ENCODE data around the gene OCA2. TPM values are rescaled to one million over a fixed set of nuclear protein-coding genes. Genes with fewer than 3 reads are reported as not detected.

Gene OCA2
- total and polyA plus RNA-seq, 2 of the 4 experiments (the other 2 are of a cell fraction) = under 0.01 to 0.03 TPM

DNA sequence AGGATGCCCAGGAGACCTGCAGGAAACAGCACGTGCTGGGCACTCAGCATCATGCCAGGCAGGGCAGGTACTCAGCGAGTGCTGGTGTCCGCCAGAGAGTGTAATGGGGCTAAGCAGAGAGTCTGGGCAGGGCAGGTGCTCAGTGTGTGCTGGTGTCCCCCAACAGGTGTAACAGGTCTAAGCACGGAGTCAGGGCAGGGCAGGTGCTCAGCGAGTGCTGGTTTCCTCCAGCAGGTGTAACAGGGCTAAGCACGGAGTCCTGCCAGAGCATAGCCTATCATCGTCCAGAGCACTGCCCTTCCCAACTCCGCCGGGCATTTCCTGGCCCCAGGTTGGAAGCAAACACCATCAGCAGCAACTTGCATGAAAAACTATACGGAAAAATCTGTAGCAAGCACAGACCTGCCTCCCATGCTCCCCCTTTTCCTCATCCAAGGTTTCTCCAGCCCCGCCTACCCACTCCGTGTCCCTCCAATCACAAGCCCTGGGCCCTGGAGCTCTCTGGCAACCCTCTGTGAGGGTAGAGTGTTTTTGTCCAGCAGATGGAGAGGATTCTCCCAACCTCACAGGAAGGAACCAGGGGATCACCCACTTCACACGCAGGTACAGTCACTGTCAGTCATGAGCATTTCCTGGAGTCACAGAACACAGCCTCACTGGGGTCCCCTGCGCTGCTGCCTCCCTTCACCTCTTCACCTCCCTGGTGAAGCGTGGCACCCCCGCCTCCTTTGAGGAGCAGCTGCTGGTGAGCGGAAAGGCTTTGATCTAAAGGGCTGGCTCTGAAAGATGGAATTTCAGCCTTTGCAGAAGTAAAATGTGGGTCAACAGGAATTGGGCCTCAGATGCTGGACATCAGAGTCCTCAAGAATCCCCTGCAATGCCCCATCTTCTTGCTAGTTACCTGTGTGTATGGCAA lies 302.5 kb downstream of the OCA2 start:
- Histone ChIP-seq H2AFZ (replicated peaks; ENCODE audit: low read length, poor library complexity) (no peak overlapping the region), H3K36me3 (ENCODE audit: control insufficient read depth, insufficient read depth, low read length) (no peaks in the 10 kb centered on the region), H3K23ac (ENCODE audit: low read depth, low read length) (no peak overlapping the region), H3K9me1 (ENCODE audit: insufficient read depth, low read length) (no peaks in the 10 kb centered on the region), H3K56ac (ENCODE audit: extremely low read depth, insufficient read depth, low read length) (no peak overlapping the region), H3K79me1 (ENCODE audit: low read depth in 1 of 2, low read length in 2 of 2) (no peaks in the 10 kb centered on the region), H4K5ac (ENCODE audit: low read depth, low read length) (no peak overlapping the region), H3K4me1 (ENCODE audit: control insufficient read depth, insufficient read depth, low read length) (no peaks in the 10 kb centered on the region), H3K14ac (replicated peaks; ENCODE audit: low read depth, low read length) (no peak overlapping the region), H4K8ac (ENCODE audit: low read depth in 2 of 2, low read length in 2 of 2) (no peak overlapping the region), H2BK5ac (ENCODE audit: low read depth, low read length, poor library complexity, severe bottlenecking) (no peak overlapping the region), H2BK120ac (ENCODE audit: low read depth, low read length) (no peak overlapping the region), H3K27ac (ENCODE audit: insufficient read depth, low read length) (no peak overlapping the region), H4K20me1 (ENCODE audit: insufficient read depth, low read length) (no peaks in the 10 kb centered on the region), H4K91ac (ENCODE audit: insufficient read depth, low read depth, low read length) (no peak overlapping the region), H2AK5ac (ENCODE audit: low read depth, low read length) (no peak overlapping the region), H3K9me3 (ENCODE audit: control insufficient read depth, insufficient read depth, low read length) (peaks cover 25% of the 10 kb centered on the region), H3K4me3 (ENCODE audit: insufficient read depth, low read depth, low read length) (no peak overlapping the region), H2BK20ac (ENCODE audit: low read depth, low read length) (no peak overlapping the region), H3K9ac (ENCODE audit: low read depth, low read length) (no peak overlapping the region), H3K4me2 (ENCODE audit: low read depth, low read length) (no peak overlapping the region), H3K18ac (ENCODE audit: low read depth, low read length) (no peak overlapping the region), H2BK15ac (ENCODE audit: low read depth, low read length) (no peak overlapping the region), H3K4ac (ENCODE audit: low read depth, low read length) (no peak overlapping the region), H3K27me3 (ENCODE audit: control insufficient read depth, insufficient read depth, low read length) (no peaks in the 10 kb centered on the region), H2AK9ac (replicated peaks; ENCODE audit: low read depth, low read length, poor library complexity) (no peak overlapping the region)
- dilution Hi-C loops (cut with HindIII; ENCODE audit: low sequenced_read_pairs, unreplicated experiment) = no loop called here
- POLR2A ChIA-PET (ENCODE audit: unreplicated experiment) = no interaction called here
- intact Hi-C loops (cut with micrococcal nuclease) = no loop called here
- CTCF ChIA-PET = no interaction called here
- in situ Hi-C loops (cut with MboI; ENCODE audit: low sequenced_read_pairs) = no loop called here
- no peak for TF ChIP-seq FOS (IDR thresholded peaks at IDR 0.05; ENCODE audit: low read depth, low read length)
- TF ChIP-seq NFE2L2 (IDR thresholded peaks at IDR 0.05; ENCODE audit: low read depth, low read length) = no peak
- no peak for TF ChIP-seq RCOR1 (IDR thresholded peaks at IDR 0.05; ENCODE audit: insufficient replicate concordance, low read length)
- TF ChIP-seq, protein P1, sequence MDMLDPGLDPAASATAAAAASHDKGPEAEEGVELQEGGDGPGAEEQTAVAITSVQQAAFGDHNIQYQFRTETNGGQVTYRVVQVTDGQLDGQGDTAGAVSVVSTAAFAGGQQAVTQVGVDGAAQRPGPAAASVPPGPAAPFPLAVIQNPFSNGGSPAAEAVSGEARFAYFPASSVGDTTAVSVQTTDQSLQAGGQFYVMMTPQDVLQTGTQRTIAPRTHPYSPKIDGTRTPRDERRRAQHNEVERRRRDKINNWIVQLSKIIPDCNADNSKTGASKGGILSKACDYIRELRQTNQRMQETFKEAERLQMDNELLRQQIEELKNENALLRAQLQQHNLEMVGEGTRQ (IDR thresholded peaks at IDR 0.05; ENCODE audit: low read depth, low read length) = no peak
- no peak for TF ChIP-seq MAZ (IDR thresholded peaks at IDR 0.05; ENCODE audit: borderline replicate concordance, low read depth, low read length)
- TF ChIP-seq CEBPB (IDR thresholded peaks at IDR 0.05; ENCODE audit: low read depth, low read length) = no peak
- TF ChIP-seq MXI1 (IDR thresholded peaks at IDR 0.05; ENCODE audit: borderline replicate concordance, low read depth, low read length) = no peak
- WGBS, 2 experiments (ENCODE audit: extremely low coverage in 2 of 2, insufficient read length in 1 of 2) = 67% methylated on average over 3 of the region's 17 CpGs; no CpG with 5 or more reads in 1 of the 2 experiments
- BruUV-seq (replicated peaks) = no TSS peak
- DNase-seq (no peak), ATAC-seq (ENCODE audit: low read depth) (no peak)

Data from IMR-90 (cell line).